Esophagus muscularis mucosa (tissue), 4 donors: ENCODE data around the gene GUCD1. TPM values are rescaled to one million over a fixed set of nuclear protein-coding genes. Genes with fewer than 3 reads are reported as not detected.

Experiments used
- DNase-seq: peaks from one replicate; pipeline ENCODE4 v3.0.0-alpha.2; 2017; ENCODE audit errors: extremely low spot score
- H3K27ac ChIP-seq, 4 donors: fragments of 200-600 bp; sonication (generic); replicated peaks in 1 of 4; 1 replicate in 3 of 4; 2 replicates in 1 of 4; pipeline ENCODE4 v1.5.1; 2016 to 2019; ENCODE audit warnings: mild to moderate bottlenecking in 1 of 4
- H3K27me3 ChIP-seq, 4 donors: fragments of 200-600 bp; sonication (generic); one replicate each; pipeline versions ENCODE4 v1.5.1 to v1.6.0; 2016 to 2019
- H3K36me3 ChIP-seq, 4 donors: fragments of 200-600 bp; sonication (generic); one replicate each; pipeline ENCODE4 v1.5.1; 2016 to 2019
- H3K4me1 ChIP-seq, 4 donors: fragments of 200-600 bp; sonication (generic); one replicate each; pipeline ENCODE4 v1.5.1; 2016 to 2019
- H3K4me3 ChIP-seq, 4 donors: fragments of 200-600 bp; sonication (generic); 1 replicate in 2 of 4; 2 replicates in 2 of 4; pipeline ENCODE4 v1.5.1; 2016 to 2019; ENCODE audit warnings: mild to moderate bottlenecking in 4 of 4, moderate library complexity in 1 of 4
- H3K9me3 ChIP-seq, 4 donors: fragments of 200-600 bp; sonication (generic); 1 replicate in 3 of 4; 2 replicates in 1 of 4; pipeline ENCODE4 v1.5.1; 2016 to 2019
- CTCF ChIP-seq, 3 experiments: fragments of 200-600 bp in 2 of 3; fragments of 450-650 bp in 1 of 3; sonication (generic) in 2 of 3; IDR thresholded peaks; one replicate each; pipeline ENCODE4 v1.5.1; 2017 to 2019; ENCODE audit warnings: antibody characterized with exemption in 3 of 3, mild to moderate bottlenecking in 2 of 3, moderate library complexity in 1 of 3
- EP300 ChIP-seq: sonication (generic); formaldehyde crosslinking; IDR thresholded peaks from one replicate; pipeline ENCODE4 v1.6.1; 2017; ENCODE audit warnings: antibody characterized with exemption
- POLR2A ChIP-seq: fragments of 450-650 bp; IDR thresholded peaks from one replicate; pipeline ENCODE4 v1.6.1; 2017; ENCODE audit warnings: antibody characterized with exemption, moderate library complexity, mild to moderate bottlenecking, low read depth
- POLR2AphosphoS5 ChIP-seq, 2 donors: sonication (generic); formaldehyde crosslinking; IDR thresholded peaks; one replicate each; pipeline ENCODE4 v1.6.1; 2017; ENCODE audit warnings: antibody characterized with exemption in 2 of 2
- WGBS: methylation state at CpG from one replicate; pipeline ENCODE4 v1.1.5; 2018; 5-methylcytosine and 5-hydroxymethylcytosine counted together
- intact Hi-C: fragments of 100-400 bp; cut with DNase I; formaldehyde crosslinking; loops from one replicate; pipeline ENCODE4 v1.15.1; 2023
- total RNA-seq, 4 donors: library from RNA; depleted of rRNA; stranded (reverse); fragments of >200 nt; gene quantifications; one replicate each; pipeline versions ENCODE4 v1.1.0 to v1.2.1, GENCODE V29; 2016

The GUCD1 gene
- total RNA-seq, 4 donors from 2014 or later: 93.4 to 202 (median 160) TPM

GRCh38 chr22:24526191-24526590 lies 28.7 kb downstream of the GUCD1 start:
- no peak overlapping the region for H3K4me3 ChIP-seq
- intact Hi-C loops: no loop called here
- DNase-seq: no peak
- 59% methylated on average over 2 of the region's 2 CpGs for WGBS
- no peaks in the 10 kb centered on the region for H3K9me3 ChIP-seq
- H3K27me3 ChIP-seq: no peaks in the 10 kb centered on the region
- no peaks in the 10 kb centered on the region for H3K36me3 ChIP-seq
- H3K4me1 ChIP-seq: peaks cover 15 to 34% (median 26%) of the 10 kb centered on the region in 4 donors
- no peak for TF ChIP-seq POLR2A
- no peak for TF ChIP-seq EP300
- no peak for TF ChIP-seq CTCF (IDR thresholded peaks at IDR 0.05)
- TF ChIP-seq POLR2AphosphoS5 (IDR thresholded peaks at IDR 0.05): no peak
- H3K27ac ChIP-seq: no peak overlapping the region

GRCh38 chr22:24525416-24526037 lies 29.4 kb downstream of the GUCD1 start:
- 10% methylated on average over 10 of the region's 12 CpGs for WGBS
- Histone ChIP-seq H3K4me3 (no peak overlapping the region), H3K9me3 (no peaks in the 10 kb centered on the region), H3K27ac (peak overlapping the region in 1 of 4 donors; percentile 47), H3K36me3 (no peaks in the 10 kb centered on the region), H3K4me1 (peaks cover 15 to 36% (median 26%) of the 10 kb centered on the region in 4 donors), H3K27me3 (no peaks in the 10 kb centered on the region)
- intact Hi-C loops: no loop called here
- peak; percentile 75 to 87 (median 78) for TF ChIP-seq CTCF (IDR thresholded peaks at IDR 0.05)
- TF ChIP-seq POLR2A: no peak
- TF ChIP-seq POLR2AphosphoS5 (IDR thresholded peaks at IDR 0.05): peak; percentile 35 to 53
- DNase-seq: peak; percentile 95

GRCh38 chr22:24523873-24524272 lies 31.1 kb downstream of the GUCD1 start:
- peak overlapping the region in 3 of 4 donors; percentile 4 to 47 (median 34) for H3K27ac ChIP-seq
- no peaks in the 10 kb centered on the region for H3K27me3 ChIP-seq
- H3K36me3 ChIP-seq: no peaks in the 10 kb centered on the region
- no peaks in the 10 kb centered on the region for H3K9me3 ChIP-seq
- H3K4me3 ChIP-seq: no peak overlapping the region
- intact Hi-C loops: loop anchor here (5.0 kb wide), 2 partner anchors 102 to 202 kb away; no protein-coding TSS in a partner anchor
- TF ChIP-seq CTCF (IDR thresholded peaks at IDR 0.05): no peak
- no peak for TF ChIP-seq EP300
- TF ChIP-seq POLR2AphosphoS5 (IDR thresholded peaks at IDR 0.05): no peak
- no peak for TF ChIP-seq POLR2A
- DNase-seq: no peak
- WGBS: 48% methylated on average over 2 of the region's 2 CpGs
- peaks cover 15 to 36% (median 26%) of the 10 kb centered on the region in 4 donors for H3K4me1 ChIP-seq

- Histone ChIP-seq H3K9me3 (no peaks in the 10 kb centered on the region), H3K36me3 (no peaks in the 10 kb centered on the region), H3K4me3 (no peak overlapping the region), H3K4me1 (peaks cover 15 to 38% (median 26%) of the 10 kb centered on the region in 4 donors), H3K27me3 (no peaks in the 10 kb centered on the region), H3K27ac (no peak overlapping the region)
- peak; percentile 21 to 39 (median 25) for TF ChIP-seq CTCF (IDR thresholded peaks at IDR 0.05)
- no peak for TF ChIP-seq EP300
- 0% methylated on average over 1 of the region's 8 CpGs for whole genome bisulfite sequencing
- DNase-seq: no peak
- intact Hi-C loops: loop anchor here (5.0 kb wide), 2 partner anchors 100 to 200 kb away; no protein-coding TSS in a partner anchor
Observed at GRCh38 chr22:24521791-24522245, 33.1 kb downstream of the GUCD1 start.
